CD14-positive monocyte (primary cell): ENCODE measurements around the gene CANX. TPM values are rescaled to one million over a fixed set of nuclear protein-coding genes. Genes with fewer than 3 reads are reported as not detected.
A peak's percentile ranks its signal among the peaks of the same experiment; 100 is the strongest.

Experiments
- DNase-seq, 3 donors: peaks; one replicate each; pipeline ENCODE4 v3.0.0-alpha.2; 2011 to 2022
- H2AFZ ChIP-seq: 2 replicates; pipeline ENCODE4 v1.6.0; 2012; ENCODE audit warnings: mild to moderate bottlenecking, low read depth, low read length, inconsistent platforms; ENCODE audit not compliant: insufficient read depth, poor library complexity, severe bottlenecking
- H3K27ac ChIP-seq, 2 donors: 1 replicate in 1 of 2; 2 replicates in 1 of 2; pipeline ENCODE4 v1.5.1; 2012 to 2013; ENCODE audit warnings: low read length in 2 of 2, control low read depth in 1 of 2, inconsistent platforms in 1 of 2, low read depth in 1 of 2, mild to moderate bottlenecking in 1 of 2
- H3K27me3 ChIP-seq, 2 donors: one replicate each; pipeline versions ENCODE4 v1.6.0 to v1.6.1; 2011 to 2013; ENCODE audit warnings: low read length in 2 of 2; ENCODE audit not compliant: control insufficient read depth in 2 of 2, insufficient read depth in 2 of 2
- H3K36me3 ChIP-seq, 2 donors: replicated peaks in 1 of 2; 1 replicate in 1 of 2; 2 replicates in 1 of 2; pipeline versions ENCODE4 v1.5.1 to v1.6.1; 2012 to 2013; ENCODE audit warnings: low read length in 2 of 2, control low read depth in 1 of 2, inconsistent platforms in 1 of 2, mild to moderate bottlenecking in 1 of 2; ENCODE audit not compliant: insufficient read depth in 2 of 2, control insufficient read depth in 1 of 2
- H3K4me1 ChIP-seq, 2 donors: 1 replicate in 1 of 2; 2 replicates in 1 of 2; pipeline versions ENCODE4 v1.5.1 to v1.6.1; 2012 to 2013; ENCODE audit warnings: low read length in 2 of 2, control low read depth in 1 of 2, inconsistent platforms in 1 of 2, mild to moderate bottlenecking in 1 of 2, moderate library complexity in 1 of 2; ENCODE audit not compliant: insufficient read depth in 2 of 2, control insufficient read depth in 1 of 2
- H3K4me2 ChIP-seq: replicated peaks from 2 replicates; pipeline ENCODE3; 2012; ENCODE audit warnings: low read length, moderate library complexity, mild to moderate bottlenecking; ENCODE audit not compliant: poor library complexity, severe bottlenecking; ENCODE audit errors: extremely low read depth
- H3K4me3 ChIP-seq, 3 experiments: fragments of 200-600 bp in 1 of 3; sonication (generic) in 1 of 3; replicated peaks in 1 of 3; 1 replicate in 2 of 3; 2 replicates in 1 of 3; pipeline ENCODE4 v1.5.1; 2011 to 2013; ENCODE audit warnings: low read length in 3 of 3, mild to moderate bottlenecking in 3 of 3, control low read depth in 2 of 3, low read depth in 2 of 3, inconsistent platforms in 1 of 3, moderate library complexity in 1 of 3
- H3K79me2 ChIP-seq: 2 replicates; pipeline ENCODE4 v1.6.0; 2012; ENCODE audit warnings: mild to moderate bottlenecking, control low read depth, inconsistent platforms, low read length, moderate library complexity; ENCODE audit not compliant: insufficient read depth
- H3K9ac ChIP-seq: 2 replicates; pipeline ENCODE4 v1.6.0; 2017; ENCODE audit warnings: low read length, mild to moderate bottlenecking; ENCODE audit not compliant: insufficient read depth, poor library complexity, severe bottlenecking
- H3K9me3 ChIP-seq, 2 donors: replicated peaks in 1 of 2; 1 replicate in 1 of 2; 2 replicates in 1 of 2; pipeline versions ENCODE4 v1.5.1 to v1.6.1; 2012 to 2013; ENCODE audit warnings: low read length in 2 of 2, control low read depth in 1 of 2; ENCODE audit not compliant: control insufficient read depth in 1 of 2, insufficient read depth in 1 of 2
- H4K20me1 ChIP-seq: 2 replicates; pipeline ENCODE4 v1.6.0; 2012; ENCODE audit warnings: mild to moderate bottlenecking, low read length, control low read depth, moderate library complexity; ENCODE audit not compliant: insufficient read depth
- H3K27ac Mint-ChIP-seq, 7 donors: one replicate each; pipeline ENCODE4 v1.8.0; 2020; ENCODE audit warnings: mild to moderate bottlenecking in 7 of 7, mixed read lengths in 7 of 7, moderate library complexity in 6 of 7, inconsistent platforms in 2 of 7
- H3K27me3 Mint-ChIP-seq, 3 donors: one replicate each; pipeline ENCODE4 v1.8.0; 2021 to 2022; ENCODE audit warnings: low read depth in 3 of 3, mild to moderate bottlenecking in 3 of 3, mixed read lengths in 3 of 3, moderate library complexity in 3 of 3, inconsistent platforms in 1 of 3
- H3K36me3 Mint-ChIP-seq, 2 donors: one replicate each; pipeline ENCODE4 v1.8.0; 2020; ENCODE audit warnings: mixed read lengths in 2 of 2, inconsistent platforms in 1 of 2, mild to moderate bottlenecking in 1 of 2
- H3K4me1 Mint-ChIP-seq: one replicate; pipeline ENCODE4 v1.8.0; 2020; ENCODE audit warnings: mild to moderate bottlenecking, mixed read lengths
- H3K4me3 Mint-ChIP-seq, 2 donors: one replicate each; pipeline ENCODE4 v1.8.0; 2020; ENCODE audit warnings: mild to moderate bottlenecking in 2 of 2, mixed read lengths in 2 of 2, moderate library complexity in 1 of 2
- H3K9me3 Mint-ChIP-seq, 7 donors: one replicate each; pipeline ENCODE4 v1.8.0; 2020 to 2022; ENCODE audit warnings: mixed read lengths in 7 of 7, mild to moderate bottlenecking in 6 of 7, moderate library complexity in 6 of 7, inconsistent platforms in 2 of 7
- WGBS: methylation state at CpG from one replicate; pipeline ENCODE4 v1.1.5; 2013; ENCODE audit warnings: missing lambda C conversion rate; ENCODE audit not compliant: insufficient coverage; 5-methylcytosine and 5-hydroxymethylcytosine counted together
- intact Hi-C, 2 donors: fragments of 100-400 bp; cut with micrococcal nuclease; formaldehyde crosslinking; loops; one replicate each; pipeline versions ENCODE4 v1.15.0 to v1.15.1; 2023
- polyA plus RNA-seq, 3 donors: library from polyadenylated mRNA; depleted of rRNA in 1 of 3; unstranded in 2 of 3; stranded (reverse) in 1 of 3; fragments of 300-500 nt in 2 of 3; fragments of >200 nt in 1 of 3; fragmentation: Illumina TruSeq in 2 of 3; gene quantifications; 1 replicate in 2 of 3; 2 replicates in 1 of 3; pipeline ENCODE4 v1.2.3, GENCODE V29; 2012 to 2021
- TF ChIP-seq, protein P1 (sequence below): fragments of 200-600 bp; IDR thresholded peaks from one replicate; pipeline ENCODE4 v1.8.0; 2022; ENCODE audit warnings: antibody characterized with exemption, mild to moderate bottlenecking

Gene CANX
- polyA plus RNA-seq, 3 donors: 78.1 to 368 (median 259) TPM

DNA sequence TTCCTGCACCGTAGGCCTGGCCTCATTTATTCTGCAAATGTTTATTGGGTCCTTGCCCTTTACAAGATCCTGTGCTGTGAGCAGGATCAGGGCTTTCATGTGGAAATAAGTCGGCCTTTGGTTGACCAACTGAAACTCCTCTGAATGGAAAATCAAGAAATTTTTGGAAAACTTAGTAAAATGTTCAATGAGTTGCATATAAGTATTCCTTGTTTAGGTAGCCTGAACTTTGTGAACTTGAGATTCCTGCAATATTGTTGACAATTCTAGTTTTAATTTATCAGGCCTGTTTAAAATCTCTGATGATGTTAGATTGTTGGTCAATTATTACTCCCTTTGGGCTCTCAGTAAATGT is 35.0 kb downstream of the CANX start:
- peak overlapping the region; percentile 97 to 98 for H3K27ac ChIP-seq
- no peak for DNase-seq
- no peaks in the 10 kb centered on the region for H3K27me3 ChIP-seq
- H3K4me1 Mint-ChIP-seq: peaks cover 66% of the 10 kb centered on the region
- peak overlapping the region; percentile 92 to 96 for H3K4me3 Mint-ChIP-seq
- WGBS: 0% methylated on average over 2 of the region's 2 CpGs
- peaks cover 0 to 4% (median 0%) of the 10 kb centered on the region in 7 donors for H3K9me3 Mint-ChIP-seq
- H3K4me2 ChIP-seq: peak overlapping the region; percentile 81
- peaks cover 50 to 62% of the 10 kb centered on the region in 2 donors for H3K4me1 ChIP-seq
- peaks cover 74% of the 10 kb centered on the region for H3K79me2 ChIP-seq
- intact Hi-C loops: loop anchor here (2.0 to 10.0 kb wide), 2 partner anchors 35 to 61 kb away; partner anchors contain the start of genes CANX (in 2 of the 2) and LTC4S (in 1 of the 2)
- no peaks in the 10 kb centered on the region for H3K9me3 ChIP-seq
- H2AFZ ChIP-seq: peak overlapping the region; percentile 65
- H4K20me1 ChIP-seq: peaks cover 51% of the 10 kb centered on the region
- H3K27ac Mint-ChIP-seq: peak overlapping the region; percentile 91 to 96 (median 94)
- H3K27me3 Mint-ChIP-seq: no peaks in the 10 kb centered on the region
- TF ChIP-seq, protein P1, sequence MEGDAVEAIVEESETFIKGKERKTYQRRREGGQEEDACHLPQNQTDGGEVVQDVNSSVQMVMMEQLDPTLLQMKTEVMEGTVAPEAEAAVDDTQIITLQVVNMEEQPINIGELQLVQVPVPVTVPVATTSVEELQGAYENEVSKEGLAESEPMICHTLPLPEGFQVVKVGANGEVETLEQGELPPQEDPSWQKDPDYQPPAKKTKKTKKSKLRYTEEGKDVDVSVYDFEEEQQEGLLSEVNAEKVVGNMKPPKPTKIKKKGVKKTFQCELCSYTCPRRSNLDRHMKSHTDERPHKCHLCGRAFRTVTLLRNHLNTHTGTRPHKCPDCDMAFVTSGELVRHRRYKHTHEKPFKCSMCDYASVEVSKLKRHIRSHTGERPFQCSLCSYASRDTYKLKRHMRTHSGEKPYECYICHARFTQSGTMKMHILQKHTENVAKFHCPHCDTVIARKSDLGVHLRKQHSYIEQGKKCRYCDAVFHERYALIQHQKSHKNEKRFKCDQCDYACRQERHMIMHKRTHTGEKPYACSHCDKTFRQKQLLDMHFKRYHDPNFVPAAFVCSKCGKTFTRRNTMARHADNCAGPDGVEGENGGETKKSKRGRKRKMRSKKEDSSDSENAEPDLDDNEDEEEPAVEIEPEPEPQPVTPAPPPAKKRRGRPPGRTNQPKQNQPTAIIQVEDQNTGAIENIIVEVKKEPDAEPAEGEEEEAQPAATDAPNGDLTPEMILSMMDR: no peak
- peak overlapping the region; percentile 69 to 90 (median 70) for H3K4me3 ChIP-seq
- H3K9ac ChIP-seq: peak overlapping the region; percentile 99
- H3K36me3 ChIP-seq: peaks cover 20 to 22% of the 10 kb centered on the region in 2 donors
- peaks cover 33 to 45% of the 10 kb centered on the region in 2 donors for H3K36me3 Mint-ChIP-seq

DNA sequence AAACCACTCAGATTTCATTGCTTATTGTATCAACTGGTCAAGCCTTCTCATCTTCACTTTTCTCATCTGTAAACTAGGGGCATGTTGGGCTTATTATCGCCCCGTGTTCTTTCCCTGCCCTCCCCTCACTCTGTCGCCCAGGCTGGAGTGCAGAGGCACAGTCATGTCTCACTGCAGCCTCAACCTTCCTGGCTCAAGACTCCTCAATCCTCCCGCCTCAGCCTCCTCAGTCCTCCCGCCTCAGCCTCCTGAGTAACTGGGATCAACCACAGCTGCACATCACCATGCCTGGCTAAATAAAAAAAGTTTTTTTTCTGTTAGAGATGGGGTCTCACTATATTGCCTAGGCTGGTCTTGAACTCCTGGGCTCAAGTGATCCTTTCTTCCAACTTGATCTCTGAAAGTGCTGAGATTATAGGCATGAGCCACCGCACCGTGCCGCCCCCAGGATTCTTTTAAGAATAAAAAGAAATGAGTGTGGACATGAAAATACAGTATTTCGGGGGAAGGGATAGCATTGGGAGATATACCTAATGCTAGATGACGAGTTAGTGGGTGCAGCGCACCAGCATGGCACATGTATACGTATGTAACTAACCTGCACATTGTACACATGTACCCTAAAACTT is 35.9 kb downstream of the CANX start:
- Mint-ChIP-seq H3K27ac (peak overlapping the region in 6 of 7 donors; percentile 36 to 95 (median 82)), H3K4me1 (peaks cover 65% of the 10 kb centered on the region), H3K4me3 (peak overlapping the region; percentile 92 to 96), H3K27me3 (no peaks in the 10 kb centered on the region), H3K9me3 (peaks cover 0 to 4% (median 0%) of the 10 kb centered on the region in 7 donors), H3K36me3 (peaks cover 28 to 44% of the 10 kb centered on the region in 2 donors)
- Histone ChIP-seq H2AFZ (no peak overlapping the region), H3K79me2 (peaks cover 74% of the 10 kb centered on the region), H3K4me3 (peak overlapping the region in 1 of 3 experiments; percentile 90), H3K9ac (peak overlapping the region; percentile 99), H3K4me1 (peaks cover 47 to 64% of the 10 kb centered on the region in 2 donors), H3K27ac (peak overlapping the region in 1 of 2 donors; percentile 98), H4K20me1 (peaks cover 60% of the 10 kb centered on the region), H3K27me3 (no peaks in the 10 kb centered on the region), H3K4me2 (peak overlapping the region; percentile 81), H3K36me3 (peaks cover 11 to 13% of the 10 kb centered on the region in 2 donors), H3K9me3 (no peaks in the 10 kb centered on the region)
- 40% methylated on average over 1 of the region's 12 CpGs for WGBS
- TF ChIP-seq, protein P1: no peak
- intact Hi-C loops: loop anchor here in 1 of 2 donors (10.0 kb wide), 1 partner anchor 60 kb away; the partner anchor contains the start of gene LTC4S
- no peak for DNase-seq
